ENCODE measurements around the gene CCDC57.

GRCh38 chr17:82244413-82245133 is 31.9 kb upstream of the CCDC57 start:
- TF ChIP-seq CTCF (conservative IDR thresholded peaks at IDR 0.05) (peak; percentile 54; the same call in 1 of the 2 replicates), EZH2 (IDR thresholded peaks at IDR 0.05; ENCODE audit: low read depth) (no peak)

Data from PC-9 (cell line).